ENCODE measurements around the gene RBMX. TPM values are rescaled to one million over a fixed set of nuclear protein-coding genes. Genes with fewer than 3 reads are reported as not detected.
"Not testable (repeated sequence)": the region's sequence is repeated elsewhere in the genome, so short reads cannot be mapped to it uniquely, and the experiment has no call there.

Gene RBMX
- total RNA-seq, 1 experiment from 2014 or later: 261 TPM

GRCh38 chrX:136892412-136892811, 11.9 kb upstream of the RBMX start:
- POLR2A ChIA-PET: interaction anchor here (1.8 kb wide), 1 partner anchor 12 kb away, joined by 7 read pairs; the partner anchor contains the start of gene RBMX
- intact Hi-C loops (cut with micrococcal nuclease; ENCODE audit: unreplicated experiment): no loop called here

DNA sequence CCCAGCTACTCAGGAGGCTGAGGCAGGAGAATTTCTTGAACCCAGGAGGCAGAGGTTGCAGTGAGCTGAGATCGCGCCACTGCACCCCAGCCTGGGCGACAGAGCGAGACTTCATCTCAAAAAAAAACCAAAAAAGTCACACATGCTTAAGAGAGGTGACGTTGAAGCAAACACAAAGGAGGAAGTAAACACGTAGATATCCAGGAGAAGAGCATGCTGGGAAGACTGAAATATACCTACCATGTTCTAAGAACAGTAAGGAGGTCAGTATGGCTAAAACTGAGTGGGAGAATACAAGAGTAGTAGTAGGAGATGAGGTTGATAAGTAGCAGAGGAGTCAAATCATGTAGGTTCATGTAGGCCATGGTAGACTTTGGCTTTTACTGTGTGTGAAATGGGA, 10.1 kb upstream of the RBMX start:
- H3K4me3 Mint-ChIP-seq (ENCODE audit: unreplicated experiment); H3K4me3 ChIP-seq (ENCODE audit: low read depth, low read length); H3K9me3 ChIP-seq; H3K4me1 ChIP-seq; H3K27me3 Mint-ChIP-seq (ENCODE audit: insufficient read depth, unreplicated experiment); H3K27me3 ChIP-seq (replicated peaks; ENCODE audit: control insufficient read depth, insufficient read depth, low read length); intact Hi-C loops (cut with micrococcal nuclease; ENCODE audit: unreplicated experiment); CTCF ChIA-PET; DNase-seq; BruUV-seq (replicated peaks); H3K9me3 Mint-ChIP-seq (ENCODE audit: unreplicated experiment); H3K27ac Mint-ChIP-seq (ENCODE audit: unreplicated experiment); H3K4me1 Mint-ChIP-seq (ENCODE audit: low read depth, unreplicated experiment); H3K36me3 ChIP-seq (ENCODE audit: control insufficient read depth, insufficient read depth, low read length); POLR2A ChIA-PET; H3K36me3 Mint-ChIP-seq (ENCODE audit: insufficient read depth, unreplicated experiment): not testable (repeated sequence)

More at GRCh38 chrX:136892412-136892811, 11.9 kb upstream of the RBMX start:
- H3K4me3 ChIP-seq (ENCODE audit: low read depth, low read length): no peak overlapping the region
- CTCF ChIA-PET: no interaction called here
- H3K4me3 Mint-ChIP-seq (ENCODE audit: unreplicated experiment): no peak overlapping the region
- H3K9me3 Mint-ChIP-seq (ENCODE audit: unreplicated experiment): no peaks in the 10 kb centered on the region
- no peak overlapping the region for H3K27ac Mint-ChIP-seq (ENCODE audit: unreplicated experiment)
- H3K9me3 ChIP-seq: no peaks in the 10 kb centered on the region
- no peaks in the 10 kb centered on the region for H3K4me1 ChIP-seq
- BruUV-seq (replicated peaks): no TSS peak
- no peak for TF ChIP-seq CTCF (IDR thresholded peaks at IDR 0.05; ENCODE audit: insufficient read depth in 1 of 2, low read depth in 1 of 2, low read length in 1 of 2, severe bottlenecking in 1 of 2, unreplicated experiment in 1 of 2)
- no peaks in the 10 kb centered on the region for H3K27me3 Mint-ChIP-seq (ENCODE audit: insufficient read depth, unreplicated experiment)
- H3K36me3 Mint-ChIP-seq (ENCODE audit: insufficient read depth, unreplicated experiment): no peaks in the 10 kb centered on the region
- DNase-seq: no peak
- no peaks in the 10 kb centered on the region for H3K27me3 ChIP-seq (replicated peaks; ENCODE audit: control insufficient read depth, insufficient read depth, low read length)
- H3K36me3 ChIP-seq (ENCODE audit: control insufficient read depth, insufficient read depth, low read length): no peaks in the 10 kb centered on the region
- H3K4me1 Mint-ChIP-seq (ENCODE audit: low read depth, unreplicated experiment): no peaks in the 10 kb centered on the region

DNA sequence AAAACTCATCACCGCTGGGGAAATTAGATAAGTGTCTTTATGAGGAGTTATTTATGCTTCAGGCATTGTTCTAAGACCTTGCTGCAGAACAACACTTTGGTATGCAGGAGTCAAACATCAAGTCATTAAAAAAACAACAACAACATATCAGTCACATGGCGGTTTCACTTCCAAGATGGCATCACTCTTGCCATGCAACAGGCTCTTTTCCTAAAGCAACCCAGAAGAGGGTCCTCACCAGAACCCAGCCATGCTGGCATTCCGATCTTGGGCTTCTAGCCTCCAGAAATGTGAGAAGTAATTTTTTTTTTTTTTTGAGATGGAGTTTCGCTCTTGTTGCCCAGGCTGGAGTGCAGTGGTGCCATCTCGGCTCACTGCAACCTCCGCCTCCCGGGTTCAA, 8.7 kb upstream of the RBMX start:
- Mint-ChIP-seq H3K27ac (ENCODE audit: unreplicated experiment) (no peak overlapping the region), H3K36me3 (ENCODE audit: insufficient read depth, unreplicated experiment) (peaks cover 4% of the 10 kb centered on the region), H3K4me3 (ENCODE audit: unreplicated experiment) (no peak overlapping the region), H3K9me3 (ENCODE audit: unreplicated experiment) (no peaks in the 10 kb centered on the region), H3K4me1 (ENCODE audit: low read depth, unreplicated experiment) (no peaks in the 10 kb centered on the region), H3K27me3 (ENCODE audit: insufficient read depth, unreplicated experiment) (no peaks in the 10 kb centered on the region)
- no peaks in the 10 kb centered on the region for H3K27me3 ChIP-seq (replicated peaks; ENCODE audit: control insufficient read depth, insufficient read depth, low read length)
- no peak for DNase-seq
- no peaks in the 10 kb centered on the region for H3K36me3 ChIP-seq (ENCODE audit: control insufficient read depth, insufficient read depth, low read length)
- intact Hi-C loops (cut with micrococcal nuclease; ENCODE audit: unreplicated experiment): no loop called here
- H3K4me3 ChIP-seq (ENCODE audit: low read depth, low read length): no peak overlapping the region
- no peaks in the 10 kb centered on the region for H3K9me3 ChIP-seq
- TF ChIP-seq CTCF (IDR thresholded peaks at IDR 0.05; ENCODE audit: insufficient read depth in 1 of 2, low read depth in 1 of 2, low read length in 1 of 2, severe bottlenecking in 1 of 2, unreplicated experiment in 1 of 2): no peak
- no TSS peak for BruUV-seq (replicated peaks)
- H3K4me1 ChIP-seq: no peaks in the 10 kb centered on the region
- POLR2A ChIA-PET: no interaction called here
- CTCF ChIA-PET: no interaction called here
